GM13976 (cell line): Measurements from ENCODE around the gene STK32B.
"Not testable (repeated sequence)": the region's sequence is repeated elsewhere in the genome, so short reads cannot be mapped to it uniquely, and the experiment has no call there.

Source experiments
- DNase-seq: peaks from one replicate; pipeline ENCODE4 v3.0.0; 2012; ENCODE audit warnings: low spot score
- in situ Hi-C: fragments of 300-500 bp; cut with MboI; formaldehyde crosslinking; loops from one replicate; pipeline ENCODE4 v1.12.0; 2022; ENCODE audit warnings: low sequenced_read_pairs, mixed read lengths, inconsistent platforms; ENCODE audit not compliant: unreplicated experiment
- TF ChIP-seq, protein P1 (sequence below): IDR thresholded peaks from 2 replicates; pipeline ENCODE4 v1.5.1; 2012; ENCODE audit warnings: borderline replicate concordance, mild to moderate bottlenecking; ENCODE audit not compliant: insufficient read depth; ENCODE audit errors: extremely low read depth, missing control alignments, control extremely low read depth

STK32B gene

DNA sequence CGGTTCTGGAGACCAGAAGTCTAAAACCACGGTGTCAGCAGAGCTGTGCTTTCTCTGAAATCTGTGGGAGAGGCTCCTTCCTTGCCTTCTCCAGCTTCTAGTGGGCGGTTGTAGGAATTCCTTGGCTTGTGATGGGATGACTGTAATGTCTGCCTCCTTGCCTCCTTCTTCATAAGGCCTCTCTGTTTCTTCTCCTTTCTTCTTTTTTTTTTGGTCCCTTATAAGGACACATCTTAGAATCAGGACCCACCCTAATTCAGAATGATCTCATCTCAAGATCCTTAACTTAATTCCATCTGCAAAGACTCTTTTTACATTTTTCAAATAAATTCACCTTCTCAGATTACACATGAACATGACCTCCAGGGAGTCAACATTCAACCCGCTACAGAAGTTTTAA lies 186.9 kb downstream of the STK32B start:
- TF ChIP-seq, protein P1, sequence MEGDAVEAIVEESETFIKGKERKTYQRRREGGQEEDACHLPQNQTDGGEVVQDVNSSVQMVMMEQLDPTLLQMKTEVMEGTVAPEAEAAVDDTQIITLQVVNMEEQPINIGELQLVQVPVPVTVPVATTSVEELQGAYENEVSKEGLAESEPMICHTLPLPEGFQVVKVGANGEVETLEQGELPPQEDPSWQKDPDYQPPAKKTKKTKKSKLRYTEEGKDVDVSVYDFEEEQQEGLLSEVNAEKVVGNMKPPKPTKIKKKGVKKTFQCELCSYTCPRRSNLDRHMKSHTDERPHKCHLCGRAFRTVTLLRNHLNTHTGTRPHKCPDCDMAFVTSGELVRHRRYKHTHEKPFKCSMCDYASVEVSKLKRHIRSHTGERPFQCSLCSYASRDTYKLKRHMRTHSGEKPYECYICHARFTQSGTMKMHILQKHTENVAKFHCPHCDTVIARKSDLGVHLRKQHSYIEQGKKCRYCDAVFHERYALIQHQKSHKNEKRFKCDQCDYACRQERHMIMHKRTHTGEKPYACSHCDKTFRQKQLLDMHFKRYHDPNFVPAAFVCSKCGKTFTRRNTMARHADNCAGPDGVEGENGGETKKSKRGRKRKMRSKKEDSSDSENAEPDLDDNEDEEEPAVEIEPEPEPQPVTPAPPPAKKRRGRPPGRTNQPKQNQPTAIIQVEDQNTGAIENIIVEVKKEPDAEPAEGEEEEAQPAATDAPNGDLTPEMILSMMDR = no peak
- no peak for DNase-seq
- in situ Hi-C loops = no loop called here

GRCh38 chr4:5247061-5247460 lies 195.8 kb downstream of the STK32B start:
- in situ Hi-C loops, DNase-seq: not testable (repeated sequence)

- DNase-seq = no peak
- in situ Hi-C loops = no loop called here
- TF ChIP-seq, protein P1 = no peak
Observed at GRCh38 chr4:5247735-5248134, 196.5 kb downstream of the STK32B start.

DNA sequence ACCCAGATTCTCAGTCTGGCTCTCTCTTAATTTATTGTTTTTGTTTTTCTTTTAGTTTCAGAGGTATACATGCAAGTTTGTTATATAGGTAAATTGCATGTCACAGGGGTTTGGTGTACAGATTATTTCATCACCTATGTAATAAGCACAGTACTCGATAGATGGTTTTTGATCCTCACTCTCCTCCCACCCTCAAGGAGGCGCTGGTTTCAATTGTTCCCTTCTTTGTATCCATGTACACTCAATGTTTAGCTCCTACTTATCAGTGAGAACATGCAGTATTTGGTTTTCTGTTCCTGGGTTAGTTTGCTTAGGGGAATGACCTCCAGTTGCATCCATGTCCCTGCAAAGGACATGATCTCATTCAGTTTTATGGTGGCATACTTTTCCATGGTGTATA lies 198.4 kb downstream of the STK32B start:
- TF ChIP-seq, protein P1 = no peak
- no peak for DNase-seq
- in situ Hi-C loops = no loop called here

- DNase-seq, in situ Hi-C loops: not testable (repeated sequence)
Observed at GRCh38 chr4:5250536-5250935, 199.3 kb downstream of the STK32B start.

DNA sequence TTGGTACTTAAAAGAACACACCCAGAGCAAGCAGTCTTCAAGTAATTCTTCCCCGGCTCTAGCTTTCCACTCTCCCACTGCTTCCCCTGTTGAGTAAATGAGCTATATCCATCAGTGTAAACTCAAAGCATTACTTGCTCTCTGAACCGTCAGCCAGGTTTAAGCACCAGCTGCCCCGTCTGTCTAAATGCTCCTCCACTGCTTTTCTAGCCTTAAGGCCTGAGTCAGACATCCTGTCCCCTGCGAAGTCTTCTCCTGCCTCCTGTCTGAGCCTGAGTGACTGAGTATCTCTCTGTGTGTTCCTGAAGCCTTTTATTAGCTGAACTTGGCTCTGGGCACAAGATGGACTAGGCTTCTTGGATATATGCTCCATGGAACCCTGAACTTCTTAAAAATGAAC lies 205.1 kb downstream of the STK32B start:
- TF ChIP-seq, protein P1 = no peak
- in situ Hi-C loops = no loop called here
- DNase-seq = no peak

GRCh38 chr4:5257086-5257485 lies 205.8 kb downstream of the STK32B start:
- no peak for DNase-seq
- TF ChIP-seq, protein P1 = no peak
- in situ Hi-C loops = no loop called here

- no peak for DNase-seq
- in situ Hi-C loops = no loop called here
- TF ChIP-seq, protein P1 = no peak
Observed at GRCh38 chr4:5259471-5259870, 208.2 kb downstream of the STK32B start.
